Measurements from ENCODE around the gene APOB.

The APOB gene

DNA sequence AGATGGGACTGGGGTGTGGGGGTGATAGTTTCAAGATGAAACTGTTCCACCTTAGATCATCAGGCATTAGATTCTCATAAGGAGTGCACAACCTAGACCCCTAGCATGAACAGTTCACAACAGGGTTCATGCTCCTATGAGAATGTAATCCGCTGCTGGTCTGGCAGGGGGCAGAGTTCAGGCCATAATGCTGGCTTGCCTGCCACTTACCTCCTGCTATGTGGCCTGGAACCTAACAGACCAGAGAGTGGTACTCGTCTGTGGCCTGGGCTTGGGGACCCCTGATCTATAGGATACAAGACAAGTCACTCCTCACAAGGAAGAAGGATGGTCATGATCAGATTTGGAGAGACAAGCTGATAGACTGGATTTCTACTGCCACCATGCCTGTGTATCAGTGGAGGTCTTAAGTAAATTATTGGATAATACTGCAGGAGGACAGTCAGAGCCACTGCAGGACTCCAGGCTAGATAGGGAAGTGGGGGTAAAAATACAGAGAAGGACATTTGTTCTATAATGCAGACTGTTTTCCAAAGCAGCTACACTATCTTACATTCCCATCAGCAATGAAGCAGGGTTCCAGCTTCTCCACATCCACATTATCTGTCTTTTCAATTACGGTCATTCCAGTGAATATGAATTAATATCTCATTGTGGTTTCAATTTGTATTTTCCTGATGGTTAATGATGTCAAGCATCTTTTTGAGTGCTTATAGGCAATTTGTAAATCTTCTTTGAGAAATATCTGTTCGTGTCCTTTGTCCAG, 28.8 kb upstream of the APOB start:
- H3K9me3 ChIP-seq (ENCODE audit: insufficient read depth, low read depth, low read length), result no peaks in the 10 kb centered on the region
- H3K4me2 ChIP-seq (ENCODE audit: low read depth, low read length, poor library complexity, severe bottlenecking), result no peak overlapping the region
- no peaks in the 10 kb centered on the region for H3K36me3 ChIP-seq (ENCODE audit: insufficient read depth, low read length)
- H3F3A ChIP-seq (ENCODE audit: low read depth), result no peaks in the 10 kb centered on the region
- no peak overlapping the region for H2AFZ ChIP-seq (ENCODE audit: low read length)
- no peaks in the 10 kb centered on the region for H4K20me1 ChIP-seq (ENCODE audit: insufficient read depth, low read length, poor library complexity, severe bottlenecking)
- H3K9me2 ChIP-seq (replicated peaks; ENCODE audit: low read depth, low read length), result no peaks in the 10 kb centered on the region
- no peaks in the 10 kb centered on the region for H3K79me2 ChIP-seq (ENCODE audit: insufficient read depth, low read length)
- H3K27me3 ChIP-seq (ENCODE audit: insufficient read depth, low read length, poor library complexity, severe bottlenecking), result no peaks in the 10 kb centered on the region
- H3K4me1 ChIP-seq (ENCODE audit: insufficient read depth, low read length, poor library complexity, severe bottlenecking), result no peaks in the 10 kb centered on the region
- no peak overlapping the region for H3K4me3 ChIP-seq (ENCODE audit: low read length, poor library complexity, severe bottlenecking)
- H3K9ac ChIP-seq (ENCODE audit: low read depth, low read length, poor library complexity, severe bottlenecking), result no peak overlapping the region
- TF ChIP-seq EZH2phosphoT487 (IDR thresholded peaks at IDR 0.05; ENCODE audit: borderline replicate concordance), result no peak
- TF ChIP-seq, protein P1, sequence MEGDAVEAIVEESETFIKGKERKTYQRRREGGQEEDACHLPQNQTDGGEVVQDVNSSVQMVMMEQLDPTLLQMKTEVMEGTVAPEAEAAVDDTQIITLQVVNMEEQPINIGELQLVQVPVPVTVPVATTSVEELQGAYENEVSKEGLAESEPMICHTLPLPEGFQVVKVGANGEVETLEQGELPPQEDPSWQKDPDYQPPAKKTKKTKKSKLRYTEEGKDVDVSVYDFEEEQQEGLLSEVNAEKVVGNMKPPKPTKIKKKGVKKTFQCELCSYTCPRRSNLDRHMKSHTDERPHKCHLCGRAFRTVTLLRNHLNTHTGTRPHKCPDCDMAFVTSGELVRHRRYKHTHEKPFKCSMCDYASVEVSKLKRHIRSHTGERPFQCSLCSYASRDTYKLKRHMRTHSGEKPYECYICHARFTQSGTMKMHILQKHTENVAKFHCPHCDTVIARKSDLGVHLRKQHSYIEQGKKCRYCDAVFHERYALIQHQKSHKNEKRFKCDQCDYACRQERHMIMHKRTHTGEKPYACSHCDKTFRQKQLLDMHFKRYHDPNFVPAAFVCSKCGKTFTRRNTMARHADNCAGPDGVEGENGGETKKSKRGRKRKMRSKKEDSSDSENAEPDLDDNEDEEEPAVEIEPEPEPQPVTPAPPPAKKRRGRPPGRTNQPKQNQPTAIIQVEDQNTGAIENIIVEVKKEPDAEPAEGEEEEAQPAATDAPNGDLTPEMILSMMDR (conservative IDR thresholded peaks at IDR 0.05; ENCODE audit: low read length), result no peak

- no peaks in the 10 kb centered on the region for H3K79me2 ChIP-seq (ENCODE audit: insufficient read depth, low read length)
- H3K9me3 ChIP-seq (ENCODE audit: insufficient read depth, low read depth, low read length), result no peaks in the 10 kb centered on the region
- no peaks in the 10 kb centered on the region for H4K20me1 ChIP-seq (ENCODE audit: insufficient read depth, low read length, poor library complexity, severe bottlenecking)
- H3K9me2 ChIP-seq (replicated peaks; ENCODE audit: low read depth, low read length), result no peaks in the 10 kb centered on the region
- H3K27me3 ChIP-seq (ENCODE audit: insufficient read depth, low read length, poor library complexity, severe bottlenecking), result no peaks in the 10 kb centered on the region
- no peak for TF ChIP-seq EZH2phosphoT487 (IDR thresholded peaks at IDR 0.05; ENCODE audit: borderline replicate concordance)
- TF ChIP-seq, protein P1 (conservative IDR thresholded peaks at IDR 0.05; ENCODE audit: low read length), result no peak
- no peaks in the 10 kb centered on the region for H3K36me3 ChIP-seq (ENCODE audit: insufficient read depth, low read length)
- no peak overlapping the region for H3K4me2 ChIP-seq (ENCODE audit: low read depth, low read length, poor library complexity, severe bottlenecking)
- H3F3A ChIP-seq (ENCODE audit: low read depth), result no peaks in the 10 kb centered on the region
- H3K4me3 ChIP-seq (ENCODE audit: low read length, poor library complexity, severe bottlenecking), result no peak overlapping the region
- no peak overlapping the region for H2AFZ ChIP-seq (ENCODE audit: low read length)
- H3K4me1 ChIP-seq (ENCODE audit: insufficient read depth, low read length, poor library complexity, severe bottlenecking), result no peaks in the 10 kb centered on the region
- no peak overlapping the region for H3K9ac ChIP-seq (ENCODE audit: low read depth, low read length, poor library complexity, severe bottlenecking)
Observed at GRCh38 chr2:21070341-21071257, 26.7 kb upstream of the APOB start.

DNA sequence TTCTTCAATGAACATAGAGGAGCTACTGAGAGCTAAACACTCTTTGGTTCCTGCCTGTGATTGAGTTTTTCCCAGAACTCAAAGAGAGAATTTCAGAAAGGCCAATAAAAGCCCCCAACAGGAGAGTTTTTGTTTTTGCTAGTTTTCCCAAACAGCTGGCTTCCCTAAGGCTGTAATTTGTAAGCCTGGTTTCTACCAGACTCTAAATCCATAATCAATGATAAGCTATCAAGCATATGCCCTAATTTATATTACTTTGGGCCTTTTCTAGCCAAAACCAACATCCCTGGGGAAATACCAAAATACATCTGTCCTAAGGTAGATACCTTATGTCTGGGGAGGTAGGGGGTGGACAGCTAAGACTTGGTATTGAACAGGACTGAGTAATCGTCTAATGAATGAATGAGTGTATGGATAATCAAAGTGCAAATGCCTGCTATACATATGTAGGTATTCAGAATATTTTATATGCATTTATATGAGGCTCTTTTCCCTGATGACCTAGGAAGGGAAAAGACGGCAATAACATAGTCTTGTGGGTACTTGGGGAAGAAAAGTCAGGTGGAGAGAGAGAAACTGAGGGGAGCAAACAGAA, 26.0 kb upstream of the APOB start:
- no peaks in the 10 kb centered on the region for H4K20me1 ChIP-seq (ENCODE audit: insufficient read depth, low read length, poor library complexity, severe bottlenecking)
- H3F3A ChIP-seq (ENCODE audit: low read depth), result no peaks in the 10 kb centered on the region
- no peaks in the 10 kb centered on the region for H3K9me3 ChIP-seq (ENCODE audit: insufficient read depth, low read depth, low read length)
- H3K36me3 ChIP-seq (ENCODE audit: insufficient read depth, low read length), result no peaks in the 10 kb centered on the region
- no peak overlapping the region for H3K9ac ChIP-seq (ENCODE audit: low read depth, low read length, poor library complexity, severe bottlenecking)
- H3K4me2 ChIP-seq (ENCODE audit: low read depth, low read length, poor library complexity, severe bottlenecking), result no peak overlapping the region
- no peaks in the 10 kb centered on the region for H3K4me1 ChIP-seq (ENCODE audit: insufficient read depth, low read length, poor library complexity, severe bottlenecking)
- H3K27me3 ChIP-seq (ENCODE audit: insufficient read depth, low read length, poor library complexity, severe bottlenecking), result no peaks in the 10 kb centered on the region
- TF ChIP-seq, protein P1 (conservative IDR thresholded peaks at IDR 0.05; ENCODE audit: low read length), result no peak
- TF ChIP-seq EZH2phosphoT487 (IDR thresholded peaks at IDR 0.05; ENCODE audit: borderline replicate concordance), result no peak
- H3K79me2 ChIP-seq (ENCODE audit: insufficient read depth, low read length), result no peaks in the 10 kb centered on the region
- H3K9me2 ChIP-seq (replicated peaks; ENCODE audit: low read depth, low read length), result no peaks in the 10 kb centered on the region
- H2AFZ ChIP-seq (ENCODE audit: low read length), result no peak overlapping the region
- no peak overlapping the region for H3K4me3 ChIP-seq (ENCODE audit: low read length, poor library complexity, severe bottlenecking)

All from Loucy (cell line).